Astrocyte (in vitro differentiated cells and primary cell): ENCODE measurements around the gene HDAC8.

Source experiments
- EZH2 ChIP-seq: IDR thresholded peaks from 2 replicates; pipeline ENCODE4 v1.6.1; 2012; ENCODE audit warnings: mild to moderate bottlenecking, low read length, inconsistent platforms; ENCODE audit not compliant: insufficient read depth
- TF ChIP-seq, protein P1 (sequence below): IDR thresholded peaks from 2 replicates; pipeline ENCODE4 v1.5.1; 2011; ENCODE audit warnings: low read depth, mild to moderate bottlenecking, inconsistent platforms, low read length, moderate library complexity; ENCODE audit not compliant: insufficient read depth

- TF ChIP-seq, protein P1, sequence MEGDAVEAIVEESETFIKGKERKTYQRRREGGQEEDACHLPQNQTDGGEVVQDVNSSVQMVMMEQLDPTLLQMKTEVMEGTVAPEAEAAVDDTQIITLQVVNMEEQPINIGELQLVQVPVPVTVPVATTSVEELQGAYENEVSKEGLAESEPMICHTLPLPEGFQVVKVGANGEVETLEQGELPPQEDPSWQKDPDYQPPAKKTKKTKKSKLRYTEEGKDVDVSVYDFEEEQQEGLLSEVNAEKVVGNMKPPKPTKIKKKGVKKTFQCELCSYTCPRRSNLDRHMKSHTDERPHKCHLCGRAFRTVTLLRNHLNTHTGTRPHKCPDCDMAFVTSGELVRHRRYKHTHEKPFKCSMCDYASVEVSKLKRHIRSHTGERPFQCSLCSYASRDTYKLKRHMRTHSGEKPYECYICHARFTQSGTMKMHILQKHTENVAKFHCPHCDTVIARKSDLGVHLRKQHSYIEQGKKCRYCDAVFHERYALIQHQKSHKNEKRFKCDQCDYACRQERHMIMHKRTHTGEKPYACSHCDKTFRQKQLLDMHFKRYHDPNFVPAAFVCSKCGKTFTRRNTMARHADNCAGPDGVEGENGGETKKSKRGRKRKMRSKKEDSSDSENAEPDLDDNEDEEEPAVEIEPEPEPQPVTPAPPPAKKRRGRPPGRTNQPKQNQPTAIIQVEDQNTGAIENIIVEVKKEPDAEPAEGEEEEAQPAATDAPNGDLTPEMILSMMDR, result no peak
- TF ChIP-seq EZH2, result no peak
Observed at GRCh38 chrX:72572248-72573157, at the start of gene HDAC8.
